GM12878 (cell line): Measurements from ENCODE around the gene NBEA. TPM values are rescaled to one million over a fixed set of nuclear protein-coding genes. Genes with fewer than 3 reads are reported as not detected.

Source experiments
- E2F8 ChIP-seq: fragments of 450-650 bp; IDR thresholded peaks from 2 replicates; pipeline ENCODE4 v1.6.1; 2018; ENCODE audit warnings: mild to moderate bottlenecking, low read depth, moderate library complexity; ENCODE audit not compliant: partially characterized antibody
- NFXL1 ChIP-seq: fragments of 450-650 bp; IDR thresholded peaks from 2 replicates; pipeline ENCODE4 v1.6.1; 2017; ENCODE audit warnings: antibody characterized with exemption, mild to moderate bottlenecking, borderline replicate concordance
- NRF1 ChIP-seq: conservative IDR thresholded peaks from 2 replicates; pipeline ENCODE4 v1.6.1; 2011; ENCODE audit warnings: mild to moderate bottlenecking, low read depth, low read length, improper control_type of control experiment
- PRDM15 ChIP-seq: fragments of 450-650 bp; formaldehyde crosslinking; IDR thresholded peaks from 2 replicates; pipeline ENCODE4 v1.4.0; 2020; ENCODE audit warnings: mild to moderate bottlenecking, moderate library complexity
- USF2 ChIP-seq: IDR thresholded peaks from 2 replicates; pipeline ENCODE4 v1.6.1; 2011; ENCODE audit warnings: low read depth, low read length, improper control_type of control experiment, borderline replicate concordance
- polyA plus RNA-seq, 11 experiments: library from polyadenylated mRNA; depleted of rRNA in 4 of 11; unstranded in 6 of 11; stranded (reverse) in 5 of 11; fragments of >200 nt; fragmentation: Nextera tagmentation in 4 of 11; fragmentation: Illumina TruSeq in 1 of 11; extraction: Ambion mirVana in 4 of 11; extraction: Trizol in 1 of 11; gene quantifications; 1 replicate in 1 of 11; 2 replicates in 10 of 11; pipeline versions ENCODE4 v1.2.1 to v1.2.3, GENCODE V29; 2011 to 2016; ENCODE audit warnings: inconsistent platforms in 2 of 11, missing spikeins in 2 of 11, low read depth in 1 of 11
- total RNA-seq, 4 experiments: library from RNA; depleted of rRNA in 3 of 4; stranded (reverse); fragments of >200 nt in 3 of 4; fragmentation: Illumina TruSeq in 1 of 4; extraction: Trizol in 1 of 4; gene quantifications; 2 replicates each; pipeline versions ENCODE4 v1.2.1 to v1.2.3, GENCODE V29; 2013 to 2021

NBEA gene
- total and polyA plus RNA-seq, 10 of the 15 experiments (the other 5 are each of a cell fraction or from before 2014, with no cell fraction given): 0.23 to 3.6 (median 0.55) TPM

- no peak for TF ChIP-seq USF2
- TF ChIP-seq NFXL1: no peak
- TF ChIP-seq E2F8: no peak
- no peak for TF ChIP-seq PRDM15 (CRISPR knock-in tag)
- TF ChIP-seq NRF1: no peak
Observed at GRCh38 chr13:35592457-35592856, 650.4 kb downstream of the NBEA start (continued).
